H1 (cell line): Measurements from ENCODE around the gene RNF157. TPM values are rescaled to one million over a fixed set of nuclear protein-coding genes. Genes with fewer than 3 reads are reported as not detected.
A peak's percentile ranks its signal among the peaks of the same experiment; 100 is the strongest.

ENCODE experiments used
- CTCF ChIA-PET: fragments of 300-600 bp; sonication (Branson Sonifier 250); formaldehyde crosslinking; loops from one replicate; lab custom pipeline; 2021; ENCODE audit not compliant: partially characterized antibody; lab: Charles Lee
- POLR2A ChIA-PET: fragments of 300-600 bp; sonication (Branson Sonifier 250); formaldehyde crosslinking; loops from one replicate; lab custom pipeline; 2021; ENCODE audit warnings: inconsistent platforms; ENCODE audit not compliant: partially characterized antibody; lab: Charles Lee
- DNase-seq, 2 experiments: peaks; one replicate each; pipeline versions ENCODE4 v3.0.0 to v3.0.0-alpha.2; 2010 to 2022; ENCODE audit warnings: low spot score in 2 of 2, low read depth in 1 of 2, mixed read lengths in 1 of 2
- FAIRE-seq: peaks from 2 replicates; lab custom pipeline; 2011; peaks lifted over from hg19 to GRCh38; lab: Jason Lieb, UNC
- H2AFZ ChIP-seq: 2 replicates; pipeline ENCODE4 v1.8.1; 2012; ENCODE audit warnings: low read length, inconsistent platforms
- H2AK5ac ChIP-seq: 2 replicates; pipeline ENCODE4 v1.6.1; 2013; ENCODE audit warnings: low read depth, low read length
- H2BK120ac ChIP-seq: replicated peaks from 2 replicates; pipeline ENCODE3; 2013; ENCODE audit warnings: low read depth, low read length, inconsistent platforms
- H2BK12ac ChIP-seq: 2 replicates; pipeline ENCODE4 v1.6.1; 2013; ENCODE audit warnings: low read depth, low read length
- H2BK15ac ChIP-seq: 2 replicates; pipeline ENCODE4 v1.6.1; 2013; ENCODE audit warnings: low read length
- H2BK20ac ChIP-seq: 2 replicates; pipeline ENCODE4 v1.6.1; 2013; ENCODE audit warnings: low read length
- H2BK5ac ChIP-seq: 2 replicates; pipeline ENCODE4 v1.6.1; 2013; ENCODE audit warnings: low read depth, low read length
- H3K14ac ChIP-seq: 2 replicates; pipeline ENCODE4 v1.6.1; 2013; ENCODE audit warnings: inconsistent platforms; ENCODE audit not compliant: insufficient read length
- H3K18ac ChIP-seq: 2 replicates; pipeline ENCODE4 v1.6.1; 2013; ENCODE audit warnings: low read length; ENCODE audit errors: extremely low read depth
- H3K23ac ChIP-seq: 2 replicates; pipeline ENCODE4 v1.6.1; 2013; ENCODE audit warnings: inconsistent platforms; ENCODE audit not compliant: insufficient read length
- H3K23me2 ChIP-seq: 2 replicates; pipeline ENCODE4 v1.6.1; 2013; ENCODE audit warnings: low read depth, low read length
- H3K27ac ChIP-seq: 2 replicates; pipeline ENCODE4 v1.6.1; 2011; ENCODE audit warnings: low read depth, low read length, inconsistent platforms
- H3K27me3 ChIP-seq, 4 experiments: replicated peaks in 1 of 4; 1 replicate in 1 of 4; 2 replicates in 3 of 4; pipeline versions ENCODE4 v1.6.1 to v1.8.1; 2011 to 2013; ENCODE audit warnings: low read length in 3 of 4, mild to moderate bottlenecking in 3 of 4, inconsistent platforms in 2 of 4, mixed read lengths in 2 of 4, moderate library complexity in 1 of 4; ENCODE audit not compliant: control insufficient read depth in 3 of 4, insufficient read depth in 3 of 4; ENCODE audit errors: extremely low read depth in 1 of 4
- H3K36me3 ChIP-seq, 4 experiments: 2 replicates each; pipeline versions ENCODE4 v1.6.1 to v1.8.1; 2011 to 2013; ENCODE audit warnings: mild to moderate bottlenecking in 4 of 4, low read length in 3 of 4, moderate library complexity in 2 of 4, control low read depth in 1 of 4, inconsistent platforms in 1 of 4; ENCODE audit not compliant: insufficient read depth in 4 of 4, control insufficient read depth in 2 of 4
- H3K4ac ChIP-seq: replicated peaks from 2 replicates; pipeline ENCODE3; 2013; ENCODE audit warnings: low read length, low read depth, mixed read lengths, inconsistent platforms; ENCODE audit not compliant: insufficient read length
- H3K4me1 ChIP-seq, 4 experiments: replicated peaks in 1 of 4; 1 replicate in 1 of 4; 2 replicates in 3 of 4; pipeline versions ENCODE4 v1.6.1 to v1.8.1; 2011 to 2013; ENCODE audit warnings: low read length in 3 of 4, inconsistent platforms in 2 of 4, mixed read lengths in 1 of 4; ENCODE audit not compliant: insufficient read depth in 4 of 4, control insufficient read depth in 3 of 4
- H3K4me2 ChIP-seq, 2 experiments: 2 replicates each; pipeline versions ENCODE4 v1.6.1 to v1.8.1; 2011 to 2013; ENCODE audit warnings: low read depth in 2 of 2, low read length in 2 of 2, control low read depth in 1 of 2, inconsistent platforms in 1 of 2, mild to moderate bottlenecking in 1 of 2; ENCODE audit not compliant: insufficient read depth in 1 of 2
- H3K4me3 ChIP-seq, 4 experiments: fragments of 200-600, 300-600 bp in 1 of 4; sonication (generic), shearing (Covaris generic), sonication (Bioruptor Twin) in 1 of 4; 2 replicates each; pipeline versions ENCODE4 v1.5.1 to v1.8.1; 2011 to 2016; ENCODE audit warnings: low read length in 4 of 4, low read depth in 3 of 4, control low read depth in 2 of 4, inconsistent platforms in 2 of 4, mild to moderate bottlenecking in 2 of 4, mixed read lengths in 1 of 4, moderate library complexity in 1 of 4; ENCODE audit not compliant: insufficient read depth in 2 of 4; ENCODE audit errors: extremely low read depth in 1 of 4
- H3K56ac ChIP-seq: replicated peaks from 2 replicates; pipeline ENCODE3; 2013; ENCODE audit warnings: low read depth, mild to moderate bottlenecking, mixed read lengths, low read length, inconsistent platforms; ENCODE audit not compliant: insufficient read length
- H3K79me1 ChIP-seq: 2 replicates; pipeline ENCODE4 v1.6.1; 2013; ENCODE audit warnings: low read depth, low read length, control low read depth
- H3K79me2 ChIP-seq, 2 experiments: 2 replicates each; pipeline versions ENCODE4 v1.6.1 to v1.8.1; 2012 to 2013; ENCODE audit warnings: low read length in 2 of 2, mild to moderate bottlenecking in 2 of 2, inconsistent platforms in 1 of 2; ENCODE audit not compliant: insufficient read depth in 2 of 2, control insufficient read depth in 1 of 2
- H3K9ac ChIP-seq, 4 experiments: replicated peaks in 1 of 4; 1 replicate in 1 of 4; 2 replicates in 3 of 4; pipeline versions ENCODE4 v1.6.1 to v1.8.1; 2011 to 2013; ENCODE audit warnings: low read depth in 3 of 4, low read length in 3 of 4, control low read depth in 2 of 4, mild to moderate bottlenecking in 2 of 4, moderate library complexity in 2 of 4, inconsistent platforms in 1 of 4; ENCODE audit errors: extremely low read depth in 1 of 4
- H3K9me3 ChIP-seq, 2 experiments: 2 replicates each; pipeline versions ENCODE4 v1.6.1 to v1.8.1; 2012 to 2013; ENCODE audit warnings: mild to moderate bottlenecking in 2 of 2, moderate library complexity in 2 of 2, control low read depth in 1 of 2, inconsistent platforms in 1 of 2, low read depth in 1 of 2, low read length in 1 of 2, mixed read lengths in 1 of 2; ENCODE audit not compliant: insufficient read depth in 2 of 2
- H4K20me1 ChIP-seq, 2 experiments: replicated peaks in 1 of 2; 2 replicates each; pipeline versions ENCODE3 to v1.8.1; 2011 to 2013; ENCODE audit warnings: inconsistent platforms in 2 of 2, low read length in 2 of 2, mild to moderate bottlenecking in 1 of 2; ENCODE audit not compliant: insufficient read depth in 2 of 2, control insufficient read depth in 1 of 2
- H4K5ac ChIP-seq: 2 replicates; pipeline ENCODE4 v1.6.1; 2013; ENCODE audit warnings: low read length, low read depth, mixed read lengths, inconsistent platforms; ENCODE audit not compliant: insufficient read length
- H4K8ac ChIP-seq: 2 replicates; pipeline ENCODE4 v1.8.0; 2013; ENCODE audit warnings: mild to moderate bottlenecking, moderate library complexity, low read length, inconsistent platforms; ENCODE audit not compliant: insufficient read depth; ENCODE audit errors: extremely low read depth
- H4K91ac ChIP-seq: replicated peaks from 2 replicates; pipeline ENCODE3; 2013; ENCODE audit warnings: low read length, mixed read lengths, inconsistent platforms; ENCODE audit not compliant: insufficient read length
- CEBPB ChIP-seq: IDR thresholded peaks from 2 replicates; pipeline ENCODE4 v1.6.1; 2012; ENCODE audit warnings: low read depth, low read length
- CHD2 ChIP-seq: IDR thresholded peaks from 2 replicates; pipeline ENCODE4 v1.6.1; 2012; ENCODE audit warnings: low read length, improper control_type of control experiment
- CTBP2 ChIP-seq: IDR thresholded peaks from 2 replicates; pipeline ENCODE4 v1.7.0; 2011; ENCODE audit warnings: borderline replicate concordance, mild to moderate bottlenecking, moderate library complexity, mixed read lengths, low read length; ENCODE audit not compliant: insufficient read depth, insufficient read length
- GABPA ChIP-seq: IDR thresholded peaks from 2 replicates; pipeline ENCODE4 v1.6.1; 2011; ENCODE audit warnings: mild to moderate bottlenecking, low read length, moderate library complexity, borderline replicate concordance; ENCODE audit not compliant: insufficient read depth
- HDAC6 ChIP-seq: IDR thresholded peaks from one replicate; pipeline ENCODE4 v1.7.1; 2012; ENCODE audit warnings: low read depth, mild to moderate bottlenecking, inconsistent platforms, low read length, moderate library complexity
- KDM1A ChIP-seq: fragments of 200-600, 300-600 bp; sonication (generic); IDR thresholded peaks from 2 replicates; pipeline ENCODE4 v1.7.1; 2016; ENCODE audit warnings: mild to moderate bottlenecking, low read length, borderline replicate concordance
- KDM4A ChIP-seq: IDR thresholded peaks from one replicate; pipeline ENCODE4 v1.7.1; 2012; ENCODE audit warnings: low read depth, mild to moderate bottlenecking, moderate library complexity, low read length, inconsistent platforms; ENCODE audit not compliant: severe bottlenecking
- MAFK ChIP-seq: IDR thresholded peaks from 2 replicates; pipeline ENCODE4 v1.6.1; 2012; ENCODE audit warnings: low read depth, mild to moderate bottlenecking, improper control_type of control experiment, low read length
- RAD21 ChIP-seq, 2 experiments: IDR thresholded peaks in 1 of 2; conservative IDR thresholded peaks in 1 of 2; 2 replicates each; pipeline ENCODE4 v1.6.1; 2011; ENCODE audit warnings: low read depth in 2 of 2, low read length in 2 of 2, improper control_type of control experiment in 1 of 2, inconsistent platforms in 1 of 2, mild to moderate bottlenecking in 1 of 2, moderate library complexity in 1 of 2
- SAP30 ChIP-seq: fragments of 300-600 bp; sonication (generic); IDR thresholded peaks from 2 replicates; pipeline ENCODE4 v1.7.1; 2012; ENCODE audit warnings: low read length, moderate library complexity, mild to moderate bottlenecking, inconsistent platforms; ENCODE audit not compliant: insufficient read depth, insufficient replicate concordance
- TCF12 ChIP-seq: IDR thresholded peaks from 2 replicates; pipeline ENCODE4 v1.6.1; 2011; ENCODE audit warnings: low read depth, mild to moderate bottlenecking, low read length
- WGBS, 2 experiments: shearing (Covaris generic) in 1 of 2; methylation state at CpG; one replicate each; pipeline versions ENCODE4 v1.1.6 to v1.1.7; 2013 to 2015; ENCODE audit warnings: low lambda C conversion rate in 2 of 2, mixed read lengths in 2 of 2, inconsistent platforms in 1 of 2, low coverage in 1 of 2, missing lambda C conversion rate in 1 of 2; ENCODE audit not compliant: insufficient replicate concordance in 2 of 2, insufficient coverage in 1 of 2, insufficient read length in 1 of 2; ENCODE audit errors: extremely low coverage in 1 of 2, missing lambda C conversion rate in 1 of 2; 5-methylcytosine and 5-hydroxymethylcytosine counted together
- polyA plus RNA-seq, 7 experiments: library from polyadenylated mRNA; depleted of rRNA in 3 of 7; stranded (reverse) in 5 of 7; unstranded in 2 of 7; fragments of >200 nt in 5 of 7; fragments of 200-250 nt in 2 of 7; gene quantifications; 1 replicate in 5 of 7; 2 replicates in 1 of 7; 4 replicates in 1 of 7; pipeline versions ENCODE4 v1.2.1 to v1.2.3, GENCODE V29; 2011 to 2013; ENCODE audit warnings: missing spikeins in 2 of 7, mixed read lengths in 2 of 7
- total RNA-seq: library from RNA; stranded (reverse); fragmentation: NEBNext Ultra II Directional; extraction: Animal tissue kit (Norgen Biotek cat#: 25700); gene quantifications from 2 replicates; pipeline ENCODE4 v1.2.1, GENCODE V29; 2021
- TF ChIP-seq, protein P1 (sequence below): IDR thresholded peaks from 2 replicates; pipeline ENCODE4 v1.6.1; 2012; ENCODE audit warnings: inconsistent platforms

RNF157 gene
- total and polyA plus RNA-seq, 2 of the 8 experiments (the other 6 are each of a cell fraction or from before 2014, with no cell fraction given): 13.4 to 16.7 TPM

DNA sequence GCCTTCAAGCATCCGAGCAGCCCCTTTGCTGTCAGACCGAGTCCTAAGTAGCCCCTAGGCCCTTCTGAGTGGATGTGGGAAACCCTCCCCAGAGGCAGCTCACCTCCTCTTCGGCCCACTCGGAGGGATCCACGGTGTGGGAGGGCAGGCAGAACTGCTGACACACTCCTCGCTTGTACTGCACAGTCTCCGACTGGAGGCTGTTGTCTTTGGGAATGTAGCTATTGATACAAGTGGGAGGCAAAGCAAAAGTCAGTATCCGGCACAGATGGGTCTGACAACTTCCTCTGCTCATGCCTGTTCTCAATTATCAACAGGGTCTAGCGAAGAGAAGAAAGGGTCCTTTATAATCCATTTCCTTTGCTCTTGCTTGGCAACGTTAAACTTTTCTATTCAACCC, 73.4 kb downstream of the RNF157 start:
- H2AFZ ChIP-seq: no peak overlapping the region
- CTCF ChIA-PET: interaction anchor here (0.6 to 23.7 kb wide), 10 partner anchors 13 to 419 kb away, joined by 3 to 425 read pairs (median 4); partner anchors contain the start of gene FOXJ1
- POLR2A ChIA-PET: interaction anchor here (1.4 kb wide), 1 partner anchor 14 kb away, joined by 5 read pairs; no protein-coding TSS in a partner anchor
- no peak overlapping the region for H3K14ac ChIP-seq
- no peak overlapping the region for H2BK5ac ChIP-seq
- H3K4me3 ChIP-seq: no peak overlapping the region
- H3K4ac ChIP-seq: peak overlapping the region; percentile 97
- H2BK15ac ChIP-seq: 0 out of 2 replicates have a peak overlapping the region, but pooled peaks have one; percentile 46
- no peak overlapping the region for H2BK12ac ChIP-seq
- no peaks in the 10 kb centered on the region for H4K20me1 ChIP-seq
- no peak overlapping the region; the same call in 1 of the 2 replicates for H2BK20ac ChIP-seq
- H3K27me3 ChIP-seq: no peaks in the 10 kb centered on the region
- no peak overlapping the region for H2BK120ac ChIP-seq
- no peak overlapping the region for H4K5ac ChIP-seq
- H3K23me2 ChIP-seq: no peaks in the 10 kb centered on the region
- TF ChIP-seq CEBPB (no peak), RAD21 (IDR thresholded peaks at IDR 0.05 in 1 of 2, conservative IDR thresholded peaks at IDR 0.05 in 1 of 2; ENCODE audit: low read depth in 2 of 2, low read length in 2 of 2) (no peak), KDM4A (no peak), KDM1A (no peak), SAP30 (no peak), HDAC6 (no peak), CHD2 (no peak), TCF12 (no peak), CTBP2 (no peak), GABPA (no peak), MAFK (no peak)
- TF ChIP-seq, protein P1, sequence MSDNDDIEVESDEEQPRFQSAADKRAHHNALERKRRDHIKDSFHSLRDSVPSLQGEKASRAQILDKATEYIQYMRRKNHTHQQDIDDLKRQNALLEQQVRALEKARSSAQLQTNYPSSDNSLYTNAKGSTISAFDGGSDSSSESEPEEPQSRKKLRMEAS: no peak
- H3K79me1 ChIP-seq: no peaks in the 10 kb centered on the region
- no peaks in the 10 kb centered on the region for H3K36me3 ChIP-seq
- no peak overlapping the region for H3K27ac ChIP-seq
- no peak overlapping the region for H3K56ac ChIP-seq
- no peak overlapping the region for H4K91ac ChIP-seq
- H3K4me1 ChIP-seq: peaks cover 0 to 7% (median 3%) of the 10 kb centered on the region in 4 experiments; a peak in 3 of 7 replicates
- H3K9me3 ChIP-seq: no peaks in the 10 kb centered on the region
- H3K79me2 ChIP-seq: no peaks in the 10 kb centered on the region
- H3K4me2 ChIP-seq: no peak overlapping the region
- H3K18ac ChIP-seq: no peak overlapping the region
- H4K8ac ChIP-seq: no peak overlapping the region
- DNase-seq (no peak), FAIRE-seq (no peak)
- no peak overlapping the region for H3K23ac ChIP-seq
- 92% methylated on average over 10 of the region's 10 CpGs; no CpG with 5 or more reads in 1 of the 2 experiments for WGBS, 2 experiments
- no peak overlapping the region for H3K9ac ChIP-seq
- no peak overlapping the region for H2AK5ac ChIP-seq
